Epithelial cell of prostate (primary cell): Measurements from ENCODE around the gene CHST6.
"Not testable (repeated sequence)": the region's sequence is repeated elsewhere in the genome, so short reads cannot be mapped to it uniquely, and the experiment has no call there.

ENCODE experiments used
- DNase-seq: peaks from one replicate; pipeline ENCODE4 v3.0.0-alpha.2; 2011; ENCODE audit warnings: low read depth, low spot score
- H3K27ac ChIP-seq: fragments of 450-650 bp; 2 replicates; pipeline ENCODE4 v1.5.1; 2017; ENCODE audit warnings: mild to moderate bottlenecking

The CHST6 gene

GRCh38 chr16:75506107-75506506, 10.9 kb upstream of the CHST6 start:
- H3K27ac ChIP-seq, result peak overlapping the region; percentile 97
- DNase-seq, result no peak

- no peak for DNase-seq
Measured at GRCh38 chr16:75503801-75504200, 8.6 kb upstream of the CHST6 start.

GRCh38 chr16:75502916-75503605, 7.8 kb upstream of the CHST6 start:
- DNase-seq, result no peak
- peak overlapping the region; percentile 39 for H3K27ac ChIP-seq

More at GRCh38 chr16:75503801-75504200, 8.6 kb upstream of the CHST6 start:
- H3K27ac ChIP-seq, result peak overlapping the region; percentile 39

- DNase-seq, H3K27ac ChIP-seq: not testable (repeated sequence)
Measured at GRCh38 chr16:75501820-75502219, 6.6 kb upstream of the CHST6 start.

- no peak overlapping the region for H3K27ac ChIP-seq
- DNase-seq, result no peak
Measured at GRCh38 chr16:75501359-75501758, 6.1 kb upstream of the CHST6 start.

GRCh38 chr16:75498605-75499322, 3.5 kb upstream of the CHST6 start:
- not testable (repeated sequence) for H3K27ac ChIP-seq, DNase-seq

GRCh38 chr16:75497558-75497957, 2.3 kb upstream of the CHST6 start:
- H3K27ac ChIP-seq, result no peak overlapping the region
- DNase-seq, result no peak

- no peak overlapping the region for H3K27ac ChIP-seq
- DNase-seq, result no peak
Measured at GRCh38 chr16:75494661-75495075, 573 bp downstream of the CHST6 start.

GRCh38 chr16:75494184-75494583, 1.1 kb downstream of the CHST6 start:
- no peak overlapping the region for H3K27ac ChIP-seq
- no peak for DNase-seq

GRCh38 chr16:75491876-75492275, 3.4 kb downstream of the CHST6 start:
- no peak overlapping the region for H3K27ac ChIP-seq
- DNase-seq, result no peak

GRCh38 chr16:75488322-75488721, 6.9 kb downstream of the CHST6 start:
- no peak for DNase-seq
- no peak overlapping the region for H3K27ac ChIP-seq

GRCh38 chr16:75486676-75487313, 8.4 kb downstream of the CHST6 start:
- peak overlapping the region; percentile 96 for H3K27ac ChIP-seq
- DNase-seq, result no peak

GRCh38 chr16:75486014-75486675, 9.1 kb downstream of the CHST6 start:
- peak overlapping the region; percentile 96 for H3K27ac ChIP-seq

GRCh38 chr16:75485230-75486013, 9.8 kb downstream of the CHST6 start:
- no peak for DNase-seq
- peak overlapping the region; percentile 96 for H3K27ac ChIP-seq

More at GRCh38 chr16:75486014-75486675, 9.1 kb downstream of the CHST6 start:
- DNase-seq, result peak; percentile 99

GRCh38 chr16:75483222-75483621, 12.0 kb downstream of the CHST6 start:
- peak; percentile 98 for DNase-seq
- H3K27ac ChIP-seq, result peak overlapping the region; percentile 96

GRCh38 chr16:75482434-75483205, 12.6 kb downstream of the CHST6 start:
- DNase-seq, result no peak
- H3K27ac ChIP-seq, result peak overlapping the region; percentile 96

GRCh38 chr16:75481475-75481874, 13.8 kb downstream of the CHST6 start:
- DNase-seq, result no peak
- H3K27ac ChIP-seq, result no peak overlapping the region

- no peak for DNase-seq
Measured at GRCh38 chr16:75479421-75479990, 15.7 kb downstream of the CHST6 start.

More at GRCh38 chr16:75479421-75479990, 15.7 kb downstream of the CHST6 start:
- no peak overlapping the region for H3K27ac ChIP-seq
